ENCODE data around the gene SLC16A8.

- no peak for TF ChIP-seq CTCF (IDR thresholded peaks at IDR 0.05; ENCODE audit: low read length)
- TF ChIP-seq EZH2 (optimal IDR thresholded peaks at IDR 0.05; ENCODE audit: low read depth, low read length), result no peak
Measured at GRCh38 chr22:38081941-38082828, 1.8 kb downstream of the SLC16A8 start.
